GM12892 (cell line): ENCODE data around the gene PRR3.

Experiments
- POLR2A ChIP-seq: IDR thresholded peaks from 2 replicates; pipeline ENCODE4 v1.6.1; 2011; ENCODE audit warnings: low read depth, low read length, control low read depth
- POLR2AphosphoS5 ChIP-seq: IDR thresholded peaks from 2 replicates; pipeline ENCODE4 v1.6.1; 2011; ENCODE audit warnings: low read depth, low read length, control low read depth
- TAF1 ChIP-seq: IDR thresholded peaks from 2 replicates; pipeline ENCODE4 v1.6.1; 2011; ENCODE audit warnings: low read depth, mild to moderate bottlenecking, control low read depth, low read length, borderline replicate concordance

- TF ChIP-seq POLR2A (no peak), TAF1 (no peak), POLR2AphosphoS5 (no peak; the same call in 1 of the 2 replicates)
These were observed 8.7 kb upstream of the PRR3 start for GRCh38 chr6:30548375-30548774.
